Measurements from ENCODE around the gene OSGIN1. TPM values are rescaled to one million over a fixed set of nuclear protein-coding genes. Genes with fewer than 3 reads are reported as not detected.

OSGIN1 gene
- total and polyA plus RNA-seq, 7 donors, result 3.6 to 9.9 (median 5.4) TPM

- H3K27me3 ChIP-seq, result no peaks in the 10 kb centered on the region
- H3K9me3 ChIP-seq, result no peaks in the 10 kb centered on the region
- H3K27ac ChIP-seq, result no peak overlapping the region
- no peak for TF ChIP-seq POLR2AphosphoS5 (IDR thresholded peaks at IDR 0.05)
- WGBS, 2 donors, result 92 to 93% methylated on average over 19 of the region's 19 CpGs
- intact Hi-C loops (cut with DNase I), result no loop called here
- H3K4me1 ChIP-seq, result no peaks in the 10 kb centered on the region
- DNase-seq, result no peak
- no peak overlapping the region for H3K4me3 ChIP-seq
- peaks cover 0 to 7% (median 0%) of the 10 kb centered on the region in 4 donors for H3K36me3 ChIP-seq
These were observed 16.4 kb upstream of the OSGIN1 start for GRCh38 chr16:83936581-83937165.

GRCh38 chr16:83937267-83937666 lies 15.8 kb upstream of the OSGIN1 start:
- intact Hi-C loops (cut with DNase I), result no loop called here
- Histone ChIP-seq H3K9me3 (no peaks in the 10 kb centered on the region), H3K36me3 (peaks cover 0 to 7% (median 0%) of the 10 kb centered on the region in 4 donors), H3K27ac (no peak overlapping the region), H3K4me1 (no peaks in the 10 kb centered on the region), H3K27me3 (no peaks in the 10 kb centered on the region), H3K4me3 (no peak overlapping the region)
- no peak for DNase-seq
- TF ChIP-seq POLR2A (IDR thresholded peaks at IDR 0.05) (no peak), EP300 (IDR thresholded peaks at IDR 0.05) (no peak), CTCF (IDR thresholded peaks at IDR 0.05) (no peak), POLR2AphosphoS5 (IDR thresholded peaks at IDR 0.05) (no peak)
- 95% methylated on average over 2 of the region's 2 CpGs for WGBS, 2 donors

GRCh38 chr16:83937922-83938885 lies 14.8 kb upstream of the OSGIN1 start:
- intact Hi-C loops (cut with DNase I), result no loop called here
- TF ChIP-seq CTCF (IDR thresholded peaks at IDR 0.05) (no peak), POLR2AphosphoS5 (IDR thresholded peaks at IDR 0.05) (no peak), POLR2A (IDR thresholded peaks at IDR 0.05) (no peak), EP300 (IDR thresholded peaks at IDR 0.05) (no peak)
- 79 to 90% methylated on average over 18 of the region's 18 CpGs for WGBS, 2 donors
- Histone ChIP-seq H3K27ac (no peak overlapping the region), H3K4me3 (no peak overlapping the region), H3K9me3 (no peaks in the 10 kb centered on the region), H3K4me1 (no peaks in the 10 kb centered on the region), H3K27me3 (no peaks in the 10 kb centered on the region), H3K36me3 (peaks cover 0 to 7% (median 0%) of the 10 kb centered on the region in 4 donors)
- DNase-seq, result no peak

GRCh38 chr16:83939266-83939855 lies 13.7 kb upstream of the OSGIN1 start:
- TF ChIP-seq POLR2A (IDR thresholded peaks at IDR 0.05), result no peak
- no peak for TF ChIP-seq CTCF (IDR thresholded peaks at IDR 0.05)
- TF ChIP-seq EP300 (IDR thresholded peaks at IDR 0.05), result no peak
- no peak for TF ChIP-seq POLR2AphosphoS5 (IDR thresholded peaks at IDR 0.05)
- no peaks in the 10 kb centered on the region for H3K27me3 ChIP-seq
- no peaks in the 10 kb centered on the region for H3K9me3 ChIP-seq
- intact Hi-C loops (cut with DNase I), result no loop called here
- no peak for DNase-seq
- 73 to 75% methylated on average over 12 of the region's 12 CpGs for WGBS, 2 donors
- H3K27ac ChIP-seq, result no peak overlapping the region
- H3K4me3 ChIP-seq, result no peak overlapping the region
- H3K36me3 ChIP-seq, result peaks cover 0 to 7% (median 0%) of the 10 kb centered on the region in 4 donors
- no peaks in the 10 kb centered on the region for H3K4me1 ChIP-seq

- H3K27ac ChIP-seq, result no peak overlapping the region
- no peak for TF ChIP-seq POLR2A (IDR thresholded peaks at IDR 0.05)
- TF ChIP-seq CTCF (IDR thresholded peaks at IDR 0.05), result no peak
- TF ChIP-seq EP300 (IDR thresholded peaks at IDR 0.05), result no peak
- no peak for TF ChIP-seq POLR2AphosphoS5 (IDR thresholded peaks at IDR 0.05)
These were observed 12.9 kb upstream of the OSGIN1 start for GRCh38 chr16:83940119-83940518.

More at GRCh38 chr16:83940119-83940518, 12.9 kb upstream of the OSGIN1 start:
- intact Hi-C loops (cut with DNase I), result no loop called here
- H3K4me3 ChIP-seq, result no peak overlapping the region
- H3K9me3 ChIP-seq, result no peaks in the 10 kb centered on the region
- 51 to 80% methylated on average over 12 of the region's 12 CpGs for WGBS, 2 donors
- H3K36me3 ChIP-seq, result peaks cover 0 to 7% (median 0%) of the 10 kb centered on the region in 4 donors
- no peaks in the 10 kb centered on the region for H3K4me1 ChIP-seq
- no peak for DNase-seq
- H3K27me3 ChIP-seq, result no peaks in the 10 kb centered on the region
